D721Med (cell line): ENCODE results near the gene PDZD4.
A peak's percentile ranks its signal among the peaks of the same experiment; 100 is the strongest.

Source experiments
- DNase-seq: peaks from one replicate; pipeline ENCODE4 v3.0.0; 2011; ENCODE audit warnings: low spot score; ENCODE audit not compliant: insufficient read length
- FAIRE-seq: peaks from 2 replicates; lab custom pipeline; 2011; peaks lifted over from hg19 to GRCh38; lab: Jason Lieb, UNC
- TF ChIP-seq, protein P1 (sequence below): IDR thresholded peaks from 2 replicates; pipeline ENCODE4 v1.5.1; 2012; ENCODE audit warnings: mild to moderate bottlenecking, control low read depth; ENCODE audit not compliant: insufficient read depth; ENCODE audit errors: missing control alignments

Gene PDZD4

DNA sequence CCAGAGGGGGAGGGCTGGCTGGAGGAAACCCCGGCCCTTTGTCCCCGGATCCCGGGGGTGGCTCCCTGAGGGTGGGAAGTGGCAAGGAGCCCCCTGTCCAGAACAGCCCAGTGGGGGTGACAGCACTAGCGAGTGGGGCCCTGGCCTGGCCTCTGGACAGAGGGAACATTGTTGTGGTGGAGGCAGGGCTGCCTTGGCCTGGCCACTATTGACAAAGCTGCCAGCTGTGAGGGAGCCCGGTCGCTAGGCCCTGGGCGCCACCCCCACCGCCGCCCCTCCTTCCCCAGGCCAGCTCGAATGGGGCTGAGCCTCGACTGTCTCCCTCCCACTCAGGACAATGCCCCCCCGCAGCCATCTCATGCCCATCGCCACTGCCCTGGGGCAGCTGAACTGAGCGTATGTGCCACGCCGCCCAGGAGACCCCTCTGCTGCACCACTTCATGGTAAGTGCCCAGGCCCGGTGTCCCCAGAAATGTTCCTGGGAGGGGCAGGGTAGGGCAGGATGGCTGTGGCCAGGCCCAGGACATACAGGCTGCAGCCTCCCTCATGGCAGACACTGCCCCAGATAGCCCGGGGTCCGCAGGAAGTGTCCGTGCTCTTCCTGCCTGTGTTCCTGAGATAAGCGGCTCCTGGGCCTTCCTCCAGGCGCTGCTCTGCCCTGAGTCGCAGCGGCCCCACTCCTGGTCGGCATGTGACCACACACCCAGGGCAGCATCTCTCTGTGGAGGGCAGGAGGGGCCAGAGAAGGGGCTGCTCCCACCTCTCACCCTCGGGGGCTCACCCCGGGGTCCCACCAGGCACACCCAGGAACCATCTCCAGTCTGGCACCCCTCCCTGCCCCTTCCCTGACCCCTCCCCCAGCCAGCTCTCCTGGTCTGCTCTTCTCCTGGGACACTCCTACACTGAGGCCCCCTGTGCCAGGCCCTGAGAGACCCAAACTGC is 64.9 kb downstream of the PDZD4 start:
- DNase-seq (no peak), FAIRE-seq (no peak)

DNA sequence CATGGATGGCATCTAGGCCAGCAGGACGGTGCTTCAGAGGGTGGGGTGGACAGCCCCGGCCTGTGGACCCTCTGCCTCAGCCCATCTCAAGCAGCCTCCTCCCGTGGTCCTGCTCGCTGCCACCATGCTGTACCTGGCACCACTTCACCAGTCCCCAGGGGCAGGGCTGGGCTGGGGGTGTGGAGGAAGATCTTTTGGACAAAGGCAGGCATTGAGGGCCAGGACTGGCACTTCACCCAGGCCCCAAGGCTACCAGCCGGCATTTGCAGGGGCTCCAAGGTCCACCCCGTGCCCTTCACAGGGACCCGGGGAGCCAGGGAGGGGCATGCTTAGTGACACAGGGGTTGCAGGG is 65.6 kb downstream of the PDZD4 start:
- TF ChIP-seq, protein P1, sequence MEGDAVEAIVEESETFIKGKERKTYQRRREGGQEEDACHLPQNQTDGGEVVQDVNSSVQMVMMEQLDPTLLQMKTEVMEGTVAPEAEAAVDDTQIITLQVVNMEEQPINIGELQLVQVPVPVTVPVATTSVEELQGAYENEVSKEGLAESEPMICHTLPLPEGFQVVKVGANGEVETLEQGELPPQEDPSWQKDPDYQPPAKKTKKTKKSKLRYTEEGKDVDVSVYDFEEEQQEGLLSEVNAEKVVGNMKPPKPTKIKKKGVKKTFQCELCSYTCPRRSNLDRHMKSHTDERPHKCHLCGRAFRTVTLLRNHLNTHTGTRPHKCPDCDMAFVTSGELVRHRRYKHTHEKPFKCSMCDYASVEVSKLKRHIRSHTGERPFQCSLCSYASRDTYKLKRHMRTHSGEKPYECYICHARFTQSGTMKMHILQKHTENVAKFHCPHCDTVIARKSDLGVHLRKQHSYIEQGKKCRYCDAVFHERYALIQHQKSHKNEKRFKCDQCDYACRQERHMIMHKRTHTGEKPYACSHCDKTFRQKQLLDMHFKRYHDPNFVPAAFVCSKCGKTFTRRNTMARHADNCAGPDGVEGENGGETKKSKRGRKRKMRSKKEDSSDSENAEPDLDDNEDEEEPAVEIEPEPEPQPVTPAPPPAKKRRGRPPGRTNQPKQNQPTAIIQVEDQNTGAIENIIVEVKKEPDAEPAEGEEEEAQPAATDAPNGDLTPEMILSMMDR = no peak

More for the DNA sequence above, 64.9 kb downstream of the PDZD4 start:
- TF ChIP-seq, protein P1 = no peak

DNA sequence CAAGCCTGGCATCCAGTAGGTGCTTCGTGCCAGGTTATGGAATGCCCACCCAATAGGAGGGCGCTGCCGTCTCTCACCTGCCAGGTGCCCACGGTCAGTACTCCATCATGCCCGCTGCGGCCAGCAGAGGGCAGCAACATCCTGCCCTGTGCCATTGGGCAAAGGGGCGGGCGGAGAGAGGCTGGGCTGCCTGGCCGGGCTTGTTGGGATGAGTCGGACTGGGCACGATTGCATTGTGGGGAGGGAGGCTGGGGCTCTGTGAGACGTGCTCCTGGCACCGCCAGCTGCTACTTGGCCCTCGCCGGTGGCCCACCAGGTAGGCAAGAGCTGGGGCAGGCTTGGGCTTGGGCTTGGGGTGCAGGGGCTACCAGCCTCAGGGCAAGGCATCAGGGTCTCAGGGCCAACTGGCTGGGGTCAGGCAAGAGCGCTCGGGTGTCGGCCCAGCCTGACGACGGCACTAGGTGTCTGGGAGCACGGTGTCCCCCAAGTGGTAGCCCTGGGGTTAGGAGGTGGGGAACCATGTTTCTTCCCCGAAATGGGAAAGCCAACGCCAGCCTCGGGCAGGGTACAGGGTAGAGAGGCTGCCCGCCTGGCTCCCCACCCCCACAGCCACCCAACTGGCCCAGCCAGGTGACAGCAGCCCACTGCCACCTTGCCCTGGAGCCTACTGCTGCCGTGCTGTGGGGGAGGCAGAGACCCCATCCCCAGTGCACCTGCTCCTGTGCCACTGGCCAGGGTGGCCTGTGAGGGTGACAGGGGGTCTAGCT is 66.2 kb downstream of the PDZD4 start, which contains the start of gene PLXNB3:
PLXNB3 (plus strand) TSS at position 261 of the 767 bp plus-strand sequence. CDS start 1,287 bp downstream, outside the sequence.
- DNase-seq = peak; percentile 74
- TF ChIP-seq, protein P1 = peak; percentile 74
- FAIRE-seq = no peak

More for the DNA sequence above, 65.6 kb downstream of the PDZD4 start:
- no peak for DNase-seq
- FAIRE-seq = no peak

DNA sequence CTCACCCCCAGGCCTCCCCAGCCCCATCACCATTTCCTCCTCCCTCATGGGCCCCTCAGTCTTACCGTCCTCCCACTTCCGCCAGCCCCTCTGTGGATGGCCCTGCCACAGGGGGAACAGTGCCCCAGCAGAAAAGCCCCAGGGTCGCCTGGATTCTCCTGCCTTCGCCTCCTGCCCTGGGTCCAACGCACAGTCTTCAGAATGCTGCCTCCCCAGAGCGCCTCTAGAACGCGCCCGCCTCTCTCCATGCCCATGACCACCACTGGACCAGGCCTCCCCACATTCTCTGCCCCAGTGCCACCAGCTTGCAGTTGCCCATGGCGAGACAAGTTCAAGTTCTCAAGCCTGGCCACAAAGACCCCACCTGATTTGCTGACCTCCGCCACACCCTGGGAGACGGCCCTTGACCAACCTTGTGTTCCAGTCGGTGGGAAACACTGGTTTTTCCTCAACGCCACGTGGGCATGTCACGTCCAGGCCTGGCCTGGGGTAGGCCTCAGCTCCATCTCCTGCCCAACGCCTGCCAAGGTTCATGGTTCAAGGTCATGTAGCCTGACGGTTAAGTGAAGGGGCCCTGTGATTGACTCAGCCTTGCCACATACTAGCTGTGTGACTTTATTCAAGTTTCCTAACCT is 66.9 kb downstream of the PDZD4 start:
- no peak for DNase-seq
- FAIRE-seq = no peak
- TF ChIP-seq, protein P1 = no peak

DNA sequence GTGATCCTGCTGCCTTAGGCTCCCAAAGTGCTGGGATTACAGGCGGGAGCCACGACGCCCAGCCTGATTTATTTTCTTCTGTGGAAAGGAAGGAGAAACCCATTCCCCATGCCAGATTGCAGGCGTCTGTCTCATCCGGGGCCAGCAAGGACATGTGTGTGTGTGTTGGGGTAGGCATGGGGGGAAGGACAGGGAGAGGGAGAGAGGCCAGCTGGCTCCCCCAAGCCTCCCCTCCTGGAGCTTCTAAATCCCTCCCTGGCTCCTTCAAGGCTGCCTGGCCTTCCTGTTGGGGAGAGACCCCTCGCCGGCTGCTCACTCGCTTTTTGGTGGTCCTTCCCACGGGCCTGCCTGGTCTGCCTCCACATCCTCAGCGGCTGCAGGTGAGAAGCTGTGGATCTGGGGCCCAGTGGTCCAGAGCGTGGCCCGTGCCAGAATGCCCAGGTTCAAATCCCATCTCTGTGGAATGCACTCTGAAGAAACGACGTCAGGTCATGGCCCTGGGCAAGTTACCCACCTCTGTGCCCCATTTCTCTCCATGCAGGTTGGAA is 67.6 kb downstream of the PDZD4 start:
- no peak for FAIRE-seq
- no peak for DNase-seq
- TF ChIP-seq, protein P1 = no peak

DNA sequence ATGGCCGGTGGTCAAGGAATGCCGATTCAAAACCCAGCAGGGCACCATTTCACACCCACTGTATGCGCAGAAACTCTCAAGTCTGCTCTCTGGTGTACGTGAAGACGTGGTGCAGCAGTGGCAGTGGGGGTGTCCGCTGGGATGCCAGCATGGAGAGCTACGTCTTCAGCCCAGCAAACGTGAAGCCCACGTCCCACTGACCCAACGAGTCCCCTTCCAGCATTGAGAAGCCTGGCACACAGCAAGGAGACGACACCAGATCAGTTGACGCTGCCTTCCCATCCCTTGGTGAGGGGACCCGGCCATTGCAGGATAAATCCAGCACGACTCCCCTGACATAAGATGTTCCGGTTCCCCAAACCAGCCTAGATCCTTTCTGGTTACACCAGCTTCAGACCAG is 68.5 kb downstream of the PDZD4 start:
- FAIRE-seq = no peak
- TF ChIP-seq, protein P1 = no peak
- no peak for DNase-seq
